Cardiac fibroblast (primary cell): ENCODE measurements around the gene EPHA3.

Source experiments
- DNase-seq, 2 donors: peaks; one replicate each; pipeline versions ENCODE4 v3.0.0 to v3.0.0-alpha.2; 2010; ENCODE audit warnings: low read depth in 2 of 2
- H3K4me3 ChIP-seq, 2 donors: replicated peaks in 1 of 2; 1 replicate in 1 of 2; 2 replicates in 1 of 2; pipeline ENCODE4 v1.5.1; 2011; ENCODE audit warnings: low read depth in 2 of 2, low read length in 2 of 2, mild to moderate bottlenecking in 2 of 2, moderate library complexity in 1 of 2
- TF ChIP-seq, protein P1 (sequence below): IDR thresholded peaks from one replicate; pipeline ENCODE4 v1.5.1; 2011; ENCODE audit warnings: low read depth, mild to moderate bottlenecking, low read length, inconsistent platforms

Gene EPHA3

GRCh38 chr3:89303701-89304100 lies 196.3 kb downstream of the EPHA3 start:
- DNase-seq = peak; percentile 2 to 60
- TF ChIP-seq, protein P1, sequence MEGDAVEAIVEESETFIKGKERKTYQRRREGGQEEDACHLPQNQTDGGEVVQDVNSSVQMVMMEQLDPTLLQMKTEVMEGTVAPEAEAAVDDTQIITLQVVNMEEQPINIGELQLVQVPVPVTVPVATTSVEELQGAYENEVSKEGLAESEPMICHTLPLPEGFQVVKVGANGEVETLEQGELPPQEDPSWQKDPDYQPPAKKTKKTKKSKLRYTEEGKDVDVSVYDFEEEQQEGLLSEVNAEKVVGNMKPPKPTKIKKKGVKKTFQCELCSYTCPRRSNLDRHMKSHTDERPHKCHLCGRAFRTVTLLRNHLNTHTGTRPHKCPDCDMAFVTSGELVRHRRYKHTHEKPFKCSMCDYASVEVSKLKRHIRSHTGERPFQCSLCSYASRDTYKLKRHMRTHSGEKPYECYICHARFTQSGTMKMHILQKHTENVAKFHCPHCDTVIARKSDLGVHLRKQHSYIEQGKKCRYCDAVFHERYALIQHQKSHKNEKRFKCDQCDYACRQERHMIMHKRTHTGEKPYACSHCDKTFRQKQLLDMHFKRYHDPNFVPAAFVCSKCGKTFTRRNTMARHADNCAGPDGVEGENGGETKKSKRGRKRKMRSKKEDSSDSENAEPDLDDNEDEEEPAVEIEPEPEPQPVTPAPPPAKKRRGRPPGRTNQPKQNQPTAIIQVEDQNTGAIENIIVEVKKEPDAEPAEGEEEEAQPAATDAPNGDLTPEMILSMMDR = no peak

GRCh38 chr3:89306540-89306939 lies 199.1 kb downstream of the EPHA3 start:
- TF ChIP-seq, protein P1 = no peak
- no peak overlapping the region for H3K4me3 ChIP-seq
- DNase-seq = no peak

More at GRCh38 chr3:89303701-89304100, 196.3 kb downstream of the EPHA3 start:
- no peak overlapping the region for H3K4me3 ChIP-seq

DNA sequence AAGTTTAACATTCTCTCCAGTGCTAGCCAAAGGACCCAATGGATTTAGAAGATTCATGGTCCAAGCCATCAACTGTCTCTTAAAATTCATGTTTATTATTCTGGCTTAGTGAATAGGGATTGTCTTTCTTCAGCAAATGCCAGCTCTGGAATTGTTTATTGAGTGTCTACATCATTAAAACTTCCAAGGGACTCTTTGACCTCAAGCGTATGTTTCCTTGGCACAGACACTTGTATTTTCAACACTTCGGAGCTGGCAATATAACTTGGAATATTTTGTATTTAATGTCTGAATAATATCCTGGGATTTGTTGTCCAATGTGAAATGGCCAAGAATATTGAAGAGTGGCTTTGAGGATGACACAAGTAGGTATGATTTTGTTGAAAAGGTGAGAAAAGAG lies 204.2 kb downstream of the EPHA3 start:
- DNase-seq = no peak
- TF ChIP-seq, protein P1 = no peak
- no peak overlapping the region for H3K4me3 ChIP-seq

GRCh38 chr3:89312141-89312540 lies 204.7 kb downstream of the EPHA3 start:
- TF ChIP-seq, protein P1 = no peak
- no peak for DNase-seq
- no peak overlapping the region for H3K4me3 ChIP-seq

DNA sequence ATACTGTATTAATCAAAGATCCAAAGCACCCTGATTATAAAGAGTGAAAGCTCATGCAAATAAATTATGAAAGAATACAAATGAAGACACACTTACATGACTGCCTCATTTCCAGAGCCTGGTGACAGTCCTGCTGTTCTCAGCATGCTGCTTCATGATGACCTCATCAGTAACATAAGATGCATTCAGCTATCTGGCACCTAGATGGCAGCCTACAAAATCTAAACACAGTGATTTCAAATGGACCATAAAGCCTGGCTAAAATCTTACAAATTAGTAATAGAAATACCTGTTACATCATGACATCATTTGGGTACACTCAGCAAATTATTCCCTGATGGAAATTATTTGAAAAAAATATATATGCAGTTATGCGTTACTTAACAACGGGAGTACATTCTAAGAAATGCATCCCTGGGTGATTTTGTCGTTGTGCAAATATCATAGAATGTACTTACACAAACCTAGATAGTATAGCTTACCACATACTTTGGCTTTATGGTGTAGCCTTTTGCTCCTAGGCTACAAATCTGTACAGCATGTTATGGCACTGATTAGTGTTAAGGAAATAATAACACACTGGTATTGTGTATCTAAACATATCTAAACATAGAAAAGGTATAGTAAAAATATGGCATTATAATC lies 207.2 kb downstream of the EPHA3 start:
- TF ChIP-seq, protein P1 = peak; percentile 34
- DNase-seq = peak; percentile 54 to 66
- H3K4me3 ChIP-seq = no peak overlapping the region

DNA sequence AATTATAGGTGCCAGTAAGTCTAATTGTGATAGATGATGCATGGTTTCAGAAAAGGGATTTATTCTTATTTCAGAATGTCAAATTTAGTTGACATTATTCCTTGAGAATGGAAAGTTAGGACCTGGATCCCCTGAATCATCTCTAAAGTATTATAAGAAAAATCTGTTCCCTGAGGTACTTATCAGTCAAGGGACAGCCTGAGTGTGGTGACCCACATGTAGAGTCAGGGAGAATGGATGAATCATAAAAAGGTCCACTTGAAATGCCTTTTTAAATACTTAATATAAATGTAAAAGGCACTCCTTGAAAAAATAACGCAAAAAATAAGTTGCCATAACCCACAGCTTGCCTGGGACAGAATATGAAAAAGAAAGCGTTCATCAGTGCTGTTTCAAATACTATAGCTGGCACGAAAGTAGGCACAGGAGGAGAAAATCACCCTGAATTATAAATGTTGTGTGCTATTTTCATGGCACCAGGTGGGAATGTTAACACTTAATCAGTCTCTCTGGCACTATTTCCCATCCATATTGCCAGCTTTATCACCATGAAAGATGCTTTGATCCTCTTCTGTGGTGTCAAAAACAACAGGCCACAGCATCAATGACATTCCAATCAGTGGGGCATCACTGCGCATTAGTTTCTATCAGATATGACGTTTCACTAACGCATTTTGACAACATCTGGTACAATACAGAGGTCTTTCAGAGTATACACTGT lies 208.5 kb downstream of the EPHA3 start:
- H3K4me3 ChIP-seq = no peak overlapping the region
- TF ChIP-seq, protein P1 = no peak
- peak in 1 of 2 donors; percentile 3 for DNase-seq
